HG02759 (cell line): ENCODE measurements around the gene CYP2A6.
"Not testable (repeated sequence)": the region's sequence is repeated elsewhere in the genome, so short reads cannot be mapped to it uniquely, and the experiment has no call there.

Experiments used
- ATAC-seq: cut with Tn5 transposase; IDR thresholded peaks from one replicate; pipeline ENCODE4 v1.9.1; 2021; ENCODE audit warnings: mild to moderate bottlenecking, moderate library complexity; ENCODE audit not compliant: unreplicated experiment

The CYP2A6 gene

DNA sequence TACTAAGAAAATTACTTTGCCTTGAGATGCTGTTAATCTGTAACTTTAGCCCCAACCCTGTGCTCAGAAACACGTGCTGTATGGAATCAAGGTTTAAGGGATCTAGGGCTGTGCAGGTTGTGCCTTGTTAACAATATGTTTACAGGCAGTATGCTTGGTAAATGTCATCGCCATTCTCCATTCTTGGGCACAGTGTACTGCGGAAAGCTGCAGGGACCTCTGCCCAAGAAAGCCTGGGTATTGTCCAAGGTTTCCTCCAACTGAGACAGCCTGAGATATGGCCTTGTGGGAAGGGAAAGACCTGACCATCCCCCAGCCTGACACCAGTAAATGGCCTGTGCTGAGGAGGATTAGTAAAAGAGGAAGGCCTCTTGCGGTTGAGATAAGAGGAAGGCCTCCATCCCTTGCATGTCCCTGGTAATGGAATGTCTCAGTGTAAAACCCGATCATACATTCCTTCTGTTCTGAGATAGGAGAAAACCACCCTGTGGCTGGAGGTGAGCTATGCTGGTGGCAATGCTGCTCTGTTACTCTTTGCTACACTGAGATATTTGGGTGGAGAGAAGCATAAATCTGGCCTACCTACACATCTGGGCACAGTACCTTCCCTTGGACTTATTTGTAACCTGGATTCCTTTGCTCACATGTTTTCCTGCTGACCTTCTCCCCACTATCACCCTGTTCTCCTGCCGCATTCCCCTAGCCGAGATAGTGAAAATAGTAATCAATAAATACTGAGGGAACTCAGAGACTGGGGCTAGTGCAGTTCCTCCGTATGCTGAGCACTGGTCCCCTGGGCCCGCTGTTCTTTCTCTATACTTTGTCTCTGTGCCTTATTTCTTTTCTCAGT, 27.3 kb downstream of the CYP2A6 start:
- ATAC-seq: not testable (repeated sequence)

GRCh38 chr19:40822161-40822560, 28.1 kb downstream of the CYP2A6 start:
- no peak for ATAC-seq

DNA sequence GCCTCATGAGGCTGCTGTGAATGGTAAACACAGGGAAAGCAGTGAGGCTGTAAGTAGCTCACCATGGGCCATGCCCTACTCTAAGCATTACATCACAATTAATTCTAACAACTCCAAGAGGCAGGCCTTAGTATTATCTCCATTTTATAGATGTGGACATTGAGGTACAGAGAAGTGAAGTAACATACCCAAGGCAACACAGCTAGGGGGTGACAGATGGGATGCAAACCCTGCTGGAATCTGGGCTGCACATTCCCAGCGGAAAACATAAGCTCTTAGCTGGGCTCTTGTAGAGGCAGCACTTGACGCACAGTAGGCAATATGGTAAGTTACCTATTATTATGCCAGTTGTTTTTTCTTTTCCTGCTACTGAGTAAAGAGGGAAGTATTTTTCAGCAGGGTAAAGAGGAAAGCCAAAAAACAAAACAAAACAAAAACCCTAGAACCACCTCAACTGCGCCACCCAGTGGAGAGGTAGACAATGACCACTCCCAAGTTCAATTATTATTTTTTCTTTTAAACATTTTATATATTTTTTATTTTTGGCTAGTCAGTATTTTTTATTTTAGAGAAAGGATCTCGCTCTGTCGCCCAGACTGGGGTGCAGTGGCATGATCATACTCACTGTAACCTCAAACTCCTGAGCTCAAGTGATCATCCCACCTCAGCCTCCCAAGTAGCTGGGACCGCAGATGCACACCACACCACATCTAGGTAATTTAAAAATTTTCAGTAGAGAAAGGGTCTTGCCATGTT, 30.6 kb downstream of the CYP2A6 start:
- ATAC-seq: not testable (repeated sequence)

DNA sequence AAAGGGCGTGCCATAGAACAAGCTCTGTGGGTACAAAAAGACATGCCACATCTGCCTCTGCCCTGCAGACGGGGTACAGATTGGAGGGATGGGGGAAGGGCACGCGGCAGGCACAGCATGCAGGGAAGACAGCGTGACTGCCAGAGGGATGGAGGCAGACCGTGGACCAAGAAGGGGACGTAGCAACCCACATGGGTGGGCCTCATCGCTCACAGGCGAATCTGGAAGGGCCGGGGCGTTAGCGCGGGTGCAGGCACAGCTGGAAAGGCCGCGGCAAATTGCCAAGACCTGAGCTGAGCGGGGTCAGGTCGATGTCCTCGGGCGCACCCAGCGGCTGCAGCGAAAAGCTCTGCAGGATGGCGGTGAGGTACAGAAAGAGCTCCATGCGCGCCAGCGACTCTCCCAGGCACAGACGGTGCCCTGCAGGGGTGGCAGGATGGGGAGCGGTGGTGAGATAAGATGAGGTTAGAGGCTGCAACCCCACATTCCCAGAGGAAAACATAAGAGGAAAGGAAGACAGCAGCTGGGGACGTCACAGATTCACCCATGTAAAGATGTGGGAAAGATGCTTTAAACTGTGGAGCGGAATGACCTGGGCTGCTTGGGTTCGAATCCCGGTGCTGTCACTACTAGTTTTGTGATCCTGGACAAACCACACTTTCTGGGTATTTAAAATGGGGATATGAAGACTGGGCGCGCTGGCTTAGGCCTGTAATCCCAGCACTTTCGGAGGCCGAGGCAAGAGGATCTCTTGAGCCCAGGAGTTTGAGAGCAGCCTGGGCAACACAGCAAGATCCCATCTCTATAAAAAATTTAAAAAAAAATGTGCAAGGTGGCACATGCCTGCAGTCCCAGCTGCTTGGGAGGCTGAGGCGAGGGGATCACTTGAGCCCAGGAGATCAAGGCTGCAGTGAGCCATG, 31.5 kb downstream of the CYP2A6 start:
- peak; percentile 78 for ATAC-seq

- no peak for ATAC-seq
Observed at GRCh38 chr19:40815223-40815622, 35.0 kb downstream of the CYP2A6 start.

GRCh38 chr19:40813182-40813581, 37.1 kb downstream of the CYP2A6 start:
- no peak for ATAC-seq

DNA sequence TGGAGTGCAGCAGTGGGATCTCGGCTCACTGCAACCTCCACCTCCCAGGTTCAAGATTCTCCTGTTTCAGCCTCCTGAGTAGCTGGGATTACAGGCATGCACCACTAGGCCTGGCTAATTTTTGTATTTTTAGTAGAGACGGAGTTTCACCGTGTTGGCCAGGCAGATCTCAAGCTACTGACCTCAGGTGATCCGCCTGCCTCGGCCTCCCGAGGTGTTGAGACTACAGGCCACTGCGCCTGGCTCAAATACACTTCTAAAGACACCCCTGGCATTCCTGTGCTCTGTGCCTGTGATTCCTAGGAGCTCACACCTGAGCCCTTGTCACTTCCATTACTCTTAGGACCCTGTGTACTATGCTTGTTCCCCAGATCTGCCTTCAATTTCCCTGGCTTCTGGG, 37.7 kb downstream of the CYP2A6 start:
- not testable (repeated sequence) for ATAC-seq

GRCh38 chr19:40811478-40812341, 38.5 kb downstream of the CYP2A6 start:
- ATAC-seq: no peak

GRCh38 chr19:40810649-40811408, 39.4 kb downstream of the CYP2A6 start:
- peak; percentile 69 for ATAC-seq

- ATAC-seq: no peak
Observed at GRCh38 chr19:40810160-40810559, 40.1 kb downstream of the CYP2A6 start.

DNA sequence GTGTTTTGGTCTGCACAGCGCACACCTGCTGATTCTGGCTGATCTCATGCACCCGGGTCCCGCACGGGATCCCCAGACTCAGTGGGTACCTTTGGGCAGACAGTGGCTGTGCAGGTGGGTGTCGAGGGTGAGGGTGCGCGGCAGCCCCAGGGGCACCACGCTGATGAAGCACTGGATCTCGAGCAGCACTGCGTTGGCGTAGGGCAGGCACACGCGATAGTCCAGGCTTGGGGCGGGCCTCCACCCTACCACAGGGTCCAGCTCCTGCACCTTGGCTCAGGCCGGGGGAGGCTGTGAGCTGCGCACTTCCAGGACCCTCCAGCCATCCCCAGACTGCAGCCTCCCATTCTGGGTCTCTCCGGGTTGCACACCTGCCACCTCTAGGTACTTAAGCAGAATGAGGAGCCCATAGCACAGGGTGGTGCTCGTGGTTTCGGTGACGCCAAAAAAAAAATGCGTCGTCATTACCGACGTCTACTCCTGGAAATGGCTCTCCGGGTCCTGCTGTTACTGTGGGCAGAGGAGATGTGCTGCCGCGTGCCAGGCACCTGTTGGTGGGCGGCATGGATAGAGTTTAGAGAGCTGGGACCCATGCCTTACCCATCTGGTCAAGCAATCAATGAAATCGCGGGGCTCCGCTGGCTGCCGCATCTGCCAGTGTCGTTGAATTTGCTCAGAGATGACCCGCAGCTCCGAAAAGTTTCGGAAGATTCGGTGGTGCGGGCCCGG, 40.7 kb downstream of the CYP2A6 start:
- ATAC-seq: no peak

DNA sequence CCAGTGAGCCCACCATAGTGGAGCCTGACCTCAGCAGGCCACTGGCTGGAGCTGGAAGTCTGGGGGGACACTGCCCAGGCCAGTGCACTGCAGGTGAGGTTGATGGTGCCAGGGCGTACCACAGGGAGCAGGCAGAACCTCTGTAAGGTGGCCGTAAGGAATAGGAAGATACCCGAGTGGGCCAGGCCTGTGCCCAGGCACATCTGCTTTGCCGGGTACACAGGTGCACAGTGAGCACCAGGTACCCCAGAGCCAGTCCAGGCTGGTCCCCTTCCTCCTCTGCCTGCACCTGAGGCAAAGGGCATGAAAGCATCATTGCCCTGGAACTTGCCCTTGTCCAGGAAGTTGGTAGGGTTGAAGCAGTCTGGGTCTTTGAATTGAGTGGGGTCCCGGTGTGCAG, 41.8 kb downstream of the CYP2A6 start:
- no peak for ATAC-seq

GRCh38 chr19:40808021-40808325, 42.3 kb downstream of the CYP2A6 start:
- no peak for ATAC-seq

DNA sequence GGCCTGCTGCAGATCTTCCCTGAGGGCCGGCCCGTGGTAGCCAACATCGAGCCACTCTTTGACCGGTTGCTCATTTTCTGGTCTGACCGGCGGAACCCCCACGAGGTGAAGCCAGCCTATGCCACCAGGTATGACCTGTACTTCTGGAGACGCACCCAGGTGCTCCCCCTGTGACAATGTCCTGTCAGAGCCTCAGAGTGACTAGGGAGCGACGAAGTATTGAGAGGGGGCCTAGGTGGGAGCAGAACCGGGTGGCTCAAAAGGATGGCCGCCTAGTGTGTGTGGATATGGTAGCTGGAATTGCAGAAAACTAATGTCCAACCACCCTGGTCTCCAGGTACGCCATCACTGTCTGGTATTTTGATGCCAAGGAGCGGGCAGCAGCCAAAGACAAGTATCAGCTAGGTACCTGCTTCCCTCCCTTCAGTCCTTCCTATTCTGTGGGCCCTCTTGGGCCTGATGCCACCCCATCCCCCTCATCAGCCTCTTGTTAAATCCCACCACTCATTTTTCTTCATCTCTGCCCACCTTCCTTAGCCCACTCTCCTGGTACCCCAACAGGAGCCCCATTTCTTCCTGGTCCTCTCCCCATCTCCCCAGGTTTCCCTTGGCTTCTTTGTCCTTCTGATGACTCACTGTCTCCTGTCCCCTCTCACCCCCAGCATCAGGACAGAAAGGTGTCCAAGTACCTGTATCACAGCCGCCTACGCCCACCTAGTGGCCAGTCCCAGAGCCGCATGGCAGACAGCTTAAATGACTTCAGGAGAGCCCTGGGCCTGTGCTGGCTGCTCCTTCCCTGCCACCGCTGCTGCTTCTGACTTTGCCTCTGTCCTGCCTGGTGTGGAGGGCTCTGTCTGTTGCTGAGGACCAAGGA, 42.9 kb downstream of the CYP2A6 start:
- ATAC-seq: no peak

DNA sequence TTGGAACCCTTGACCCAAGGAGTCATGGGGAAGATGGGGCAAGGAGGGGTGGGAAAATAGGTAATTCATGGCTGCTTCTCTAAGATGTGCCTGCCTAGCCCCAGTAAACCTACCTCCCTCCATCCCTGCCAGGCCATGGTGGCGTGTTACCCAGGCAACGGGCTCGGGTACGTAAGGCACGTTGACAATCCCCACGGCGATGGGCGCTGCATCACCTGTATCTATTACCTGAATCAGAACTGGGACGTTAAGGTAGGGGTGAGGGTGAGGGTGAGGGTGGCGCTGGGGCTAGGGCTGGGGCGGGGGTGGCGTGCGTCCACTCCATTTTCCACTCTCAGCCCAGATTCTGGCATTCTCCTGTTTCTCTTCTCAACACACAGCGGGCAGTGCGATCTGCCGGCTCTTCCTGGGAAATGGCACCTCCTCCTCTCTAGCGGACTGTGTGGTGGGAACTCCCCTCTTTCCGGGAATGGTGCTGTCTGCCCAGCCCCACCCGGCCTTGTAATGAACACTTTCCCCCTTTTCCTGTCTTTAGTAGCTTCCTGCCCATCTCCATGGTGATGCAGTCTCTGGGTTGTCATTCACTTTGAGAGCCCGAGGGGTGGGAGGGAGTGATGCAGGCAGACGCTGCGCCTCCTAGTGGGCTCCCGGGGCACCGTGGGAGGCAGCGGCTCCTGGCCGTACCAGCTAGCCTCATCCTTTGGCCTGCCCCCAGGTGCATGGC, 43.7 kb downstream of the CYP2A6 start:
- no peak for ATAC-seq

- no peak for ATAC-seq
Observed at GRCh38 chr19:40805258-40805868, 44.9 kb downstream of the CYP2A6 start.

- no peak for ATAC-seq
Observed at GRCh38 chr19:40804783-40805242, 45.4 kb downstream of the CYP2A6 start.
